Measurements from ENCODE around the gene GRK5.

The GRK5 gene

DNA sequence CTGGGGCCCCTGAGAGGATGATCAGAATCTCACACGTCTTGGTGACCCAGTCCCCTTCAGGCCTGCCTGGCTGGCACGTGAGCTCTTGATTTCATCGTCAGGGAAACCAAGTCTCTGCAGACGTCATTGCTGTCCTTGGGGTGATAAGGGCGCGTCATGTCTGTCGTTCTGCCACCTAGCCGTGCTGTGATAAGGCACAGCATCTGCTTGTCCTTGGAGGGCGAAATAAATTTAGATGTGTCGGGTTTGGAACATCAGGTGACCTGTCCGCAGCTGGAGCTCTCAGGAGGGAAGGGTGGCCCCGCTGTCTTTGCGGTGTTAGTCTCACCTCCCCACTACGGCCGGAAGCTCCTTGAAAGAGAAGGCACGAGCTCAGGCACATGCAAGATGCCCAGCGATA, 129.2 kb downstream of the GRK5 start:
- no peak overlapping the region for H3K4me3 ChIP-seq (ENCODE audit: low read depth in 1 of 2, low read length in 2 of 2)
- H3K27me3 ChIP-seq (ENCODE audit: insufficient read depth, low read length, poor library complexity): no peaks in the 10 kb centered on the region
- H3K36me3 ChIP-seq (ENCODE audit: insufficient read depth, low read length): no peaks in the 10 kb centered on the region
- peaks cover 14% of the 10 kb centered on the region for H4K20me1 ChIP-seq (ENCODE audit: insufficient read depth, low read length)
- DNase-seq: no peak
- peaks cover 5% of the 10 kb centered on the region for H3K4me1 ChIP-seq (ENCODE audit: insufficient read depth, low read length)
- no peaks in the 10 kb centered on the region for H3K79me2 ChIP-seq (ENCODE audit: insufficient read depth, low read length)
- no peak overlapping the region for H3K27ac ChIP-seq (ENCODE audit: low read length)
- no peak for TF ChIP-seq EZH2 (IDR thresholded peaks at IDR 0.05; ENCODE audit: borderline replicate concordance, low read depth, low read length, severe bottlenecking)
- TF ChIP-seq, protein P1, sequence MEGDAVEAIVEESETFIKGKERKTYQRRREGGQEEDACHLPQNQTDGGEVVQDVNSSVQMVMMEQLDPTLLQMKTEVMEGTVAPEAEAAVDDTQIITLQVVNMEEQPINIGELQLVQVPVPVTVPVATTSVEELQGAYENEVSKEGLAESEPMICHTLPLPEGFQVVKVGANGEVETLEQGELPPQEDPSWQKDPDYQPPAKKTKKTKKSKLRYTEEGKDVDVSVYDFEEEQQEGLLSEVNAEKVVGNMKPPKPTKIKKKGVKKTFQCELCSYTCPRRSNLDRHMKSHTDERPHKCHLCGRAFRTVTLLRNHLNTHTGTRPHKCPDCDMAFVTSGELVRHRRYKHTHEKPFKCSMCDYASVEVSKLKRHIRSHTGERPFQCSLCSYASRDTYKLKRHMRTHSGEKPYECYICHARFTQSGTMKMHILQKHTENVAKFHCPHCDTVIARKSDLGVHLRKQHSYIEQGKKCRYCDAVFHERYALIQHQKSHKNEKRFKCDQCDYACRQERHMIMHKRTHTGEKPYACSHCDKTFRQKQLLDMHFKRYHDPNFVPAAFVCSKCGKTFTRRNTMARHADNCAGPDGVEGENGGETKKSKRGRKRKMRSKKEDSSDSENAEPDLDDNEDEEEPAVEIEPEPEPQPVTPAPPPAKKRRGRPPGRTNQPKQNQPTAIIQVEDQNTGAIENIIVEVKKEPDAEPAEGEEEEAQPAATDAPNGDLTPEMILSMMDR (IDR thresholded peaks at IDR 0.05; ENCODE audit: borderline replicate concordance, extremely low read depth, low read length, poor library complexity, severe bottlenecking): no peak
- no peak overlapping the region for H2AFZ ChIP-seq (ENCODE audit: low read depth, low read length)
- no peak overlapping the region for H3K9ac ChIP-seq (ENCODE audit: low read depth, low read length)
- no peaks in the 10 kb centered on the region for H3K9me3 ChIP-seq (ENCODE audit: insufficient read depth, low read length, severe bottlenecking)
- H3K4me2 ChIP-seq (ENCODE audit: insufficient read depth, low read length): no peak overlapping the region
- no peak for ATAC-seq (ENCODE audit: insufficient read depth, low read depth)

DNA sequence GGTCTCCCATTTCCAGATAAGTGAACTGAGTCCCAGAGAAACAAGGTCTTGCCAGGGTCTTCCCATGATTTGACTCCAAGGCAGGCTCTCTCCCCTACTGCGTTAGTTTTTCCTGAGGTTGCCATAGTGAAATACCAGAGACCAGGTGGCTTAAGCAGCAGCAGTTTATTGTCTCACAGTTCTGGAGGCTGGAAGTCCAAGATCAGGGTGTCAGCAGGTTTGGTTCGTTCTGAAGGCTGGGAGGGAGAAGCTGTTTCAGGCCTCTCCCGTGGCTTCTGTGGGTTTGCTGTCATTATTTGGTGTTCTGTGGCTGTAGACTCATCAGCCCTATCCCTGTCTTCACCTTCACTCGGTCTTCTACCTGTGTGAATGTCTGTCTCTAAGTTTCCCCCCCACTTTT, 129.9 kb downstream of the GRK5 start:
- Histone ChIP-seq H3K4me3 (ENCODE audit: low read depth in 1 of 2, low read length in 2 of 2) (no peak overlapping the region), H2AFZ (ENCODE audit: low read depth, low read length) (no peak overlapping the region), H3K9me3 (ENCODE audit: insufficient read depth, low read length, severe bottlenecking) (no peaks in the 10 kb centered on the region), H3K36me3 (ENCODE audit: insufficient read depth, low read length) (no peaks in the 10 kb centered on the region), H3K4me1 (ENCODE audit: insufficient read depth, low read length) (peaks cover 5% of the 10 kb centered on the region), H3K27me3 (ENCODE audit: insufficient read depth, low read length, poor library complexity) (no peaks in the 10 kb centered on the region), H3K9ac (ENCODE audit: low read depth, low read length) (no peak overlapping the region), H3K79me2 (ENCODE audit: insufficient read depth, low read length) (no peaks in the 10 kb centered on the region), H3K27ac (ENCODE audit: low read length) (no peak overlapping the region), H4K20me1 (ENCODE audit: insufficient read depth, low read length) (peaks cover 14% of the 10 kb centered on the region), H3K4me2 (ENCODE audit: insufficient read depth, low read length) (no peak overlapping the region)
- TF ChIP-seq EZH2 (IDR thresholded peaks at IDR 0.05; ENCODE audit: borderline replicate concordance, low read depth, low read length, severe bottlenecking): no peak
- TF ChIP-seq, protein P1 (IDR thresholded peaks at IDR 0.05; ENCODE audit: borderline replicate concordance, extremely low read depth, low read length, poor library complexity, severe bottlenecking): no peak
- DNase-seq (no peak), ATAC-seq (ENCODE audit: insufficient read depth, low read depth) (no peak)

DNA sequence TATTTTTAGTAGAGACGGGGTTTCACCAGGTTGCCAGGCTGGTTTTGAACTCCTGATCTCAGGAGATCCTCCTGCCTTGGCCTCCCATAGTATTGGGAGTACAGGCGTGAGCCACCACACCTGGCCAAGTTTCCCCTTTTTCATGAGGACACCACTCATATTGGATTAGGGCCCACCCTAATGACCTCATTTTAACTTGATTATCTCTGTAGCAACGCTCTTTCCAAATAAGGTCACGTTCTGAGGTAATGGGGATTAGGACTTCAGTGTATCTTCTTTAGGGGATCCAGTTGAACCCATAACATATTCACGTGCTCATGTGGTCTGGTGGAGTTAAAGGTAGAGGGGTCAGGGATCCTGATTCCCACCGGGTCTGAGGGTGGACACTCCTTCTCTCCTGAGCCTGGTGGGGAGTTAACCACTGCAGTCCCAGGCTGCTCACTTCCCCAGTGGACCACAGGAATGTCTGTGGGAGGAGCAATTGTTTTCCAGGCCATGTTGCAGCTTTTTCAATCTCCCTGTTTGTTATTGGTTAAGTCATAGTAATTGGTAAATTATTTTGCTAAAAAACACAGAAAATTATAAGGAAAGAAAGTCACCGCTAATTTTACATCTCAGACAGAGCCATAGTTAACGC, 130.5 kb downstream of the GRK5 start:
- no peak for DNase-seq
- no peaks in the 10 kb centered on the region for H3K9me3 ChIP-seq (ENCODE audit: insufficient read depth, low read length, severe bottlenecking)
- H3K4me3 ChIP-seq (ENCODE audit: low read depth in 1 of 2, low read length in 2 of 2): no peak overlapping the region
- peaks cover 14% of the 10 kb centered on the region for H4K20me1 ChIP-seq (ENCODE audit: insufficient read depth, low read length)
- H2AFZ ChIP-seq (ENCODE audit: low read depth, low read length): no peak overlapping the region
- ATAC-seq (ENCODE audit: insufficient read depth, low read depth): no peak
- TF ChIP-seq, protein P1 (IDR thresholded peaks at IDR 0.05; ENCODE audit: borderline replicate concordance, extremely low read depth, low read length, poor library complexity, severe bottlenecking): no peak
- no peak for TF ChIP-seq EZH2 (IDR thresholded peaks at IDR 0.05; ENCODE audit: borderline replicate concordance, low read depth, low read length, severe bottlenecking)
- no peaks in the 10 kb centered on the region for H3K27me3 ChIP-seq (ENCODE audit: insufficient read depth, low read length, poor library complexity)
- no peak overlapping the region for H3K4me2 ChIP-seq (ENCODE audit: insufficient read depth, low read length)
- H3K4me1 ChIP-seq (ENCODE audit: insufficient read depth, low read length): peaks cover 3% of the 10 kb centered on the region; the same call in 1 of the 2 replicates
- H3K79me2 ChIP-seq (ENCODE audit: insufficient read depth, low read length): no peaks in the 10 kb centered on the region
- no peaks in the 10 kb centered on the region for H3K36me3 ChIP-seq (ENCODE audit: insufficient read depth, low read length)
- no peak overlapping the region for H3K27ac ChIP-seq (ENCODE audit: low read length)
- no peak overlapping the region for H3K9ac ChIP-seq (ENCODE audit: low read depth, low read length)
